ENCODE data around the gene TGFBRAP1. TPM values are rescaled to one million over a fixed set of nuclear protein-coding genes. Genes with fewer than 3 reads are reported as not detected.

The TGFBRAP1 gene
- total RNA-seq, 2 donors from 2014 or later: 26.0 to 30.7 TPM

DNA sequence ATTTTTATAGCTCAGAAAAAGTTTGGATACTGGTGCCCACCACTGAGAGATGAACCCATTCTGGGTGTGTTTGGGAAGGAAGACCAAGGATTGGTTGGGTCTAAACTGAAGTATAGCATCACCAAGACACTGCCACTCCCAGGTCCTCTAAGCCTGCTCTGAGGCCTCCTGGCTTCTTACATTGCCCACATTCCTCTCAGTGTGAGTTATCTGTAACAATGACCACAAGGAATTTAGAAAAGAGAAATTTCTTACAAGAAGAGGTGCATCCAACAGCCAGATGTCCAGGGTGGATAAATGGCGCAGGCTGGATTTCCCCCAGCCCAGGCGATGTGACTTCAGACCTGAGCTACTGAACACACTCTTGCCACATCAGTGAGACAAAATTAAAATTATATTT, 89.6 kb downstream of the TGFBRAP1 start:
- Histone ChIP-seq H3K27ac (no peak overlapping the region), H3K36me3 (no peaks in the 10 kb centered on the region), H3K4me1 (ENCODE audit: control insufficient read depth in 1 of 2, low read depth in 2 of 2) (no peaks in the 10 kb centered on the region), H3K4me3 (no peak overlapping the region), H3K27me3 (replicated peaks; ENCODE audit: insufficient read depth) (no peaks in the 10 kb centered on the region), H3K9me3 (no peaks in the 10 kb centered on the region)
- TF ChIP-seq CTCF (IDR thresholded peaks at IDR 0.05): no peak
- DNase-seq (ENCODE audit: low spot score) (no peak), ATAC-seq (ENCODE audit: insufficient number of reproducible peaks, low FRiP score, low read depth) (no peak)

DNA sequence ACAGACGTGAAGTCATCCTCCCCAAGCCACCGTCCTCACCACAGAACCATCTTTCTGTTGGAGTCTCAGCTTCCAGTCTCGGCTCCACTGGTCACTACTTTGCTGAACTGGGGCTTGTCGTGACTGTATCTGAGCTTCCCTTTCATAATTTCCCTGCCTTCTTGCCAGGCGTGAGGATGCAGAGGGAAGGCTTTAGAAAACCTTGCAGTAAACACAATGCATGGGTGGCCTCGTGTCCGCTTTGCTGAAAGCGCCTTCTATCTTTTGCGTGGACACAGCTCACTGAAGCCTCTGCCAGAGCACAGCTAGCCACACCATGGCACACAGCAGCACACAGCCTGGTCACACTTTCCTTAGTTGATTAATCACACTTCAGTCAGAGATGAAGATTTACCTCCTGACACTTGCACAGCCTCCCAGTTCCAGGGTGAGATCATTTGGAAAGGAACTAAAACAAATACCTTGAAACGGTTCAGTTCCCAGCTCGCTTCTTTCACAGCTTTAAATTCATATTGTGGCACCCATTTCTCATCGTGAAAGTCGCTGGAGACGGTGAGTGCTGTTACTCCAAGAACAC, 90.8 kb downstream of the TGFBRAP1 start:
- no peaks in the 10 kb centered on the region for H3K9me3 ChIP-seq
- TF ChIP-seq CTCF (IDR thresholded peaks at IDR 0.05): no peak
- no peaks in the 10 kb centered on the region for H3K4me1 ChIP-seq (ENCODE audit: control insufficient read depth in 1 of 2, low read depth in 2 of 2)
- H3K27me3 ChIP-seq (replicated peaks; ENCODE audit: insufficient read depth): no peaks in the 10 kb centered on the region
- DNase-seq (ENCODE audit: low spot score) (no peak), ATAC-seq (ENCODE audit: insufficient number of reproducible peaks, low FRiP score, low read depth) (no peak)
- no peaks in the 10 kb centered on the region for H3K36me3 ChIP-seq
- H3K4me3 ChIP-seq: no peak overlapping the region
- no peak overlapping the region for H3K27ac ChIP-seq

GRCh38 chr2:105237045-105237765, 92.3 kb downstream of the TGFBRAP1 start:
- no peaks in the 10 kb centered on the region for H3K4me1 ChIP-seq (ENCODE audit: control insufficient read depth in 1 of 2, low read depth in 2 of 2)
- H3K27me3 ChIP-seq (replicated peaks; ENCODE audit: insufficient read depth): no peaks in the 10 kb centered on the region
- no peak overlapping the region for H3K27ac ChIP-seq
- no peak for TF ChIP-seq CTCF (IDR thresholded peaks at IDR 0.05)
- no peaks in the 10 kb centered on the region for H3K36me3 ChIP-seq
- no peak for ATAC-seq (ENCODE audit: insufficient number of reproducible peaks, low FRiP score, low read depth)
- no peak overlapping the region for H3K4me3 ChIP-seq
- no peaks in the 10 kb centered on the region for H3K9me3 ChIP-seq
- no peak for DNase-seq (ENCODE audit: low spot score)

DNA sequence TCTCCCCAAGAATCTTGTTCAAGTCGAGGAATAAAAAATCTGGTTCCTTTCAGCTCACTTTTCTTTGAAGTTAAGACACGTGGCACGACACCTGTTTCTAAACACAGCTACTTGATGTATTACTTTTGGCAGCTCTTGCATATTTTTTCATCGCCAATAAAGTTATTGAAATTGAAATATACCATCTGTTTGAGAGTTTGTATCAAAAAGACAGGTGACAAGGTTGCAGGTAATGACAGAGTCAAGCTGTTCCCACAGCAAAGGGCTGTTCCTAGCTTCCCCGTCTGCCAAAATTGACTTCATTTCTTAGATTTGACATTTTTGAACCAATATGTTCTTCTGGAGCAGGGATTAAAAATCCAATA, 93.5 kb downstream of the TGFBRAP1 start:
- no peak overlapping the region for H3K4me3 ChIP-seq
- H3K27ac ChIP-seq: no peak overlapping the region
- no peaks in the 10 kb centered on the region for H3K4me1 ChIP-seq (ENCODE audit: control insufficient read depth in 1 of 2, low read depth in 2 of 2)
- H3K9me3 ChIP-seq: no peaks in the 10 kb centered on the region
- ATAC-seq (ENCODE audit: insufficient number of reproducible peaks, low FRiP score, low read depth) (no peak), DNase-seq (ENCODE audit: low spot score) (no peak)
- no peak for TF ChIP-seq CTCF (IDR thresholded peaks at IDR 0.05)
- no peaks in the 10 kb centered on the region for H3K36me3 ChIP-seq
- H3K27me3 ChIP-seq (replicated peaks; ENCODE audit: insufficient read depth): no peaks in the 10 kb centered on the region

DNA sequence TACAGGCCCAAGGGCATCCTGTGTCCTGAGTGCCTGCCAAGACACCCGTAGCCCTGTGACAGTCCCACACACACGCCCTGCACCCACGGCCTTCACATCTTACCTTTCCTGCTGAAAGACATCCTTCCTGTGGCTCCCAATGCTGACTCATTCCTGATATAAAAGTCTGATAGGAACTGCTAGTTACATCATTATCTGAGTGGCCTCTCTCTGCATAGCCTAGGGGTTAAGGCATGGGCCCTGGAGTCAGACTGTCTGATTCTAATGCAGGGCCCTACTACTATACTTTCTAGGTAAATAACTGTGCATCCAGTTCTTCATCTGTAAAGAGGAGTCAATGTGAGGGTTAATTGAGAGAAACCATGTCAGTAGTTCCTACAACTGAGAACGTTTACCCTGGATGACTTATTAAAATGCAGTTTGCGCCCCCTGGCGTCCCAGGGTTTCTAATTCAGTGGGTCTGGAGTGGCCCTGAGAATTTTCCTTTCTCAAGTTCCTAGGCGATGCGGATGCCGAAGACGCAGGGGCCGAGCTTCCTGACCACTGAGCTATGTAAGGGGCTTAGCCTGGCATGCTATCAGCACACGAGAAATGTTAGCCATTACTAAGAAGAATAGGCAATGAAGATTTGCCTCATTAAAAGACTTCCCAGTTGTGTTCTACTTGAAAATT, 94.0 kb downstream of the TGFBRAP1 start:
- ATAC-seq (ENCODE audit: insufficient number of reproducible peaks, low FRiP score, low read depth): no peak
- Histone ChIP-seq H3K27me3 (replicated peaks; ENCODE audit: insufficient read depth) (no peaks in the 10 kb centered on the region), H3K4me3 (no peak overlapping the region), H3K9me3 (no peaks in the 10 kb centered on the region), H3K4me1 (ENCODE audit: control insufficient read depth in 1 of 2, low read depth in 2 of 2) (no peaks in the 10 kb centered on the region), H3K36me3 (no peaks in the 10 kb centered on the region), H3K27ac (no peak overlapping the region)
- no peak for DNase-seq (ENCODE audit: low spot score)
- TF ChIP-seq CTCF (IDR thresholded peaks at IDR 0.05): peak; percentile 44
